Stimulated activated naive B cell treated with anti-CD40 and anti-IgM and Interleukin-4, amounts not matched to agents 10 μg/mL and 1 μg/mL and 100 μg/mL, for 72 hours (primary cell): ENCODE measurements around the gene PTCH1.

Experiments used
- ATAC-seq, 2 donors: fragments of 150-1000 bp; cut with Tn5 transposase; replicated peaks; 2 replicates each; pipeline ENCODE4 v1.10.0; 2021; ENCODE audit warnings: moderate library complexity in 1 of 2
- DNase-seq: peaks from one replicate; pipeline ENCODE4 v3.0.0; 2021
- H3K27ac Mint-ChIP-seq: one replicate; pipeline ENCODE4 v1.8.0; 2022; ENCODE audit warnings: mild to moderate bottlenecking, mixed read lengths
- H3K27me3 Mint-ChIP-seq, 2 donors: one replicate each; pipeline ENCODE4 v1.8.0; 2022; ENCODE audit warnings: mixed read lengths in 2 of 2
- H3K36me3 Mint-ChIP-seq, 2 donors: one replicate each; pipeline ENCODE4 v1.8.0; 2022; ENCODE audit warnings: mixed read lengths in 2 of 2, mild to moderate bottlenecking in 1 of 2
- H3K4me1 Mint-ChIP-seq, 2 donors: one replicate each; pipeline ENCODE4 v1.8.0; 2022; ENCODE audit warnings: mixed read lengths in 2 of 2, mild to moderate bottlenecking in 1 of 2
- H3K4me3 Mint-ChIP-seq, 2 donors: one replicate each; pipeline ENCODE4 v1.8.0; 2022; ENCODE audit warnings: mild to moderate bottlenecking in 2 of 2, mixed read lengths in 2 of 2, moderate library complexity in 1 of 2
- H3K9me3 Mint-ChIP-seq, 2 donors: one replicate each; pipeline ENCODE4 v1.8.0; 2022; ENCODE audit warnings: mixed read lengths in 2 of 2, mild to moderate bottlenecking in 1 of 2

PTCH1 gene

GRCh38 chr9:95441081-95441480 is 75.7 kb downstream of the PTCH1 start:
- no peak for DNase-seq
- H3K9me3 Mint-ChIP-seq: peaks cover 0 to 1% of the 10 kb centered on the region in 2 donors

DNA sequence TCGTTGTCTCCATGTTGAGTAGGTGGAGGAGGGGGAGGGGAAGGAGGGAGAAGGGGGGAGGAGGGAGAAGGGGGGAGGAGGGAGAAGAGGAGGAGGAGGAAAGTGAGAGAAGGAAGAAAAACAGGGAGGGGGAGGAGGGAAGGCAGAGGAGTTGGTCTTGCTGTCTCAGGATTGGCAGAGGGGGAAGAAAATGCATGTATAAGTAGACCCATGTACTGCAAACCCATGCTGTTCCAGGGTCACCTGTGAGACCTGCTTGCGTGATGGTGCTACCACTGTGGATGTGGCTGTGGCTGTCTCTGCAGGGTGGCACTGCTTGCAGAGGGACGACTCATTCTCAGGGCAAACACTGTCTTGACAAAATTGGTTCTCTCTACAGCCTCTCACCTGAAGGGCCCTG is 76.3 kb downstream of the PTCH1 start:
- DNase-seq (no peak), ATAC-seq (no peak)
- peaks cover 0 to 1% of the 10 kb centered on the region in 2 donors for H3K9me3 Mint-ChIP-seq
- H3K27ac Mint-ChIP-seq: no peak overlapping the region
- peaks cover 0 to 1% of the 10 kb centered on the region in 2 donors for H3K4me1 Mint-ChIP-seq
- no peak overlapping the region for H3K4me3 Mint-ChIP-seq
- peaks cover 27 to 30% of the 10 kb centered on the region in 2 donors for H3K27me3 Mint-ChIP-seq
- H3K36me3 Mint-ChIP-seq: peaks cover 0 to 2% of the 10 kb centered on the region in 2 donors

More at GRCh38 chr9:95441081-95441480, 75.7 kb downstream of the PTCH1 start:
- Mint-ChIP-seq H3K27me3 (peaks cover 25 to 29% of the 10 kb centered on the region in 2 donors), H3K4me3 (no peak overlapping the region), H3K27ac (no peak overlapping the region), H3K4me1 (peaks cover 0 to 1% of the 10 kb centered on the region in 2 donors), H3K36me3 (peaks cover 0 to 4% of the 10 kb centered on the region in 2 donors)
- no peak for ATAC-seq

GRCh38 chr9:95438561-95439357 is 78.0 kb downstream of the PTCH1 start:
- H3K36me3 Mint-ChIP-seq: peaks cover 3 to 5% of the 10 kb centered on the region in 2 donors
- H3K4me1 Mint-ChIP-seq: peaks cover 7 to 11% of the 10 kb centered on the region in 2 donors
- no peak overlapping the region for H3K4me3 Mint-ChIP-seq
- peaks cover 27 to 33% of the 10 kb centered on the region in 2 donors for H3K27me3 Mint-ChIP-seq
- DNase-seq (no peak), ATAC-seq (no peak)
- no peak overlapping the region for H3K27ac Mint-ChIP-seq
- H3K9me3 Mint-ChIP-seq: peaks cover 8 to 11% of the 10 kb centered on the region in 2 donors

DNA sequence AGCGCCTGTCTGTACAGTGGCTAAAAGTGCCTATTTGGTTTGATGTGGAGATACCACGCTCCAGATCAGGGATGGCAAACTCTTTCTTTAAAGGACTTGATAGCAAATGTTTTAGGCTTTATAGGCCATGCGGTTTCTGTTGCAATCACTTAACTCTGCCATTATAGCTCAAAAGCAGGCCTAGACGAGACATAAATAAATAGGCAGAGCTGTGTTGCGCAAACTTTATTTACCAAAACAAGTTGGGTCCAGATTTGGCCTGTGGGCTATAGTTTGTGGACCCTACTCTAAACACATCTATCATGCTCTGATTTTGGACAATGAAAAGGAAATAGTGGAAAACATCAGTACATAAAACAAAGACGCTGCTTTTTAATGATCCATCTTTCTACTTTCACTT is 79.2 kb downstream of the PTCH1 start:
- Mint-ChIP-seq H3K27me3 (peaks cover 22 to 36% of the 10 kb centered on the region in 2 donors), H3K27ac (no peak overlapping the region), H3K4me1 (peaks cover 7 to 12% of the 10 kb centered on the region in 2 donors), H3K4me3 (no peak overlapping the region), H3K36me3 (peaks cover 3 to 5% of the 10 kb centered on the region in 2 donors), H3K9me3 (peaks cover 8 to 14% of the 10 kb centered on the region in 2 donors)
- ATAC-seq: no peak
- no peak for DNase-seq

- ATAC-seq (no peak), DNase-seq (no peak)
- Mint-ChIP-seq H3K27ac (no peak overlapping the region), H3K36me3 (peaks cover 3 to 5% of the 10 kb centered on the region in 2 donors), H3K4me1 (peaks cover 7 to 12% of the 10 kb centered on the region in 2 donors), H3K9me3 (peaks cover 8 to 17% of the 10 kb centered on the region in 2 donors), H3K4me3 (no peak overlapping the region), H3K27me3 (peaks cover 21 to 47% of the 10 kb centered on the region in 2 donors)
Measured at GRCh38 chr9:95436416-95436815, 80.4 kb downstream of the PTCH1 start.

DNA sequence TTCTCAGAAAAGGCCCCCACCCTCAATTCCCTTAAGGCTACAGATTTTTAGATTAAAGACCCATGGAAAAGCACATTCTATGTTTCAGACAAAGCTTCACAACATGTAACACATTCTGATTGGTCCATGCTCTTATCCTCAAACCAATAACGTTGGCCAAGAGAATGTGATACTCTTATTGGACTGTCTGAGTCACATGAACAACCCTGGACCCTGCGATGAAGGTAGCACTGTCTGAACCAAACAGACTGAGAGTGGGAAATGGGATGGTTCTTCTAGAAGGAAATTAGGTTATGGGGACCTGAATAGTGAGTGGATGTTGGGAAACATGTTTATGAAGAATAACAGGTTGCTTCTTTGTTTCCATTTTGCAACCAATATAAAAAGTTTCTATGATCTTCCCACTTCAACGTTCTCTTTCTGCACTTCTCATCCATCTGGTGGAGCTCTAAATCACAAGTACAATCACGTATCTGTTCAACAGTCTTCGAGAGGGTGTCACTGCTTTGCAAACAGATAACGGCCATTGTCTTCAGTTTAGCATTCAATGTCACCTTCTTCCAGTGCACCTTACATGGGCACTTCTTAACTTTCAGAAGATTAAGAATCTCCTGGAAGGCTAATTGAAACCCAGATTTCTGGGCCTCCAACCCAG is 81.6 kb downstream of the PTCH1 start:
- H3K9me3 Mint-ChIP-seq: peaks cover 8 to 19% of the 10 kb centered on the region in 2 donors
- H3K27me3 Mint-ChIP-seq: peaks cover 15 to 57% of the 10 kb centered on the region in 2 donors
- H3K4me3 Mint-ChIP-seq: no peak overlapping the region
- H3K4me1 Mint-ChIP-seq: peaks cover 6 to 12% of the 10 kb centered on the region in 2 donors
- peaks cover 3 to 5% of the 10 kb centered on the region in 2 donors for H3K36me3 Mint-ChIP-seq
- ATAC-seq (no peak), DNase-seq (no peak)
- H3K27ac Mint-ChIP-seq: no peak overlapping the region

- DNase-seq: peak; percentile 26
- peak; percentile 54 to 85 for ATAC-seq
- peaks cover 16 to 63% of the 10 kb centered on the region in 2 donors for H3K27me3 Mint-ChIP-seq
- peaks cover 6 to 8% of the 10 kb centered on the region in 2 donors for H3K36me3 Mint-ChIP-seq
- peak overlapping the region; percentile 72 for H3K27ac Mint-ChIP-seq
- peaks cover 13 to 24% of the 10 kb centered on the region in 2 donors for H3K9me3 Mint-ChIP-seq
- H3K4me3 Mint-ChIP-seq: peak overlapping the region in 1 of 2 donors; percentile 51
- peaks cover 6 to 12% of the 10 kb centered on the region in 2 donors for H3K4me1 Mint-ChIP-seq
Measured at GRCh38 chr9:95434116-95435073, 82.4 kb downstream of the PTCH1 start.

GRCh38 chr9:95433096-95433819 is 83.5 kb downstream of the PTCH1 start:
- Mint-ChIP-seq H3K4me3 (no peak overlapping the region), H3K4me1 (peaks cover 6 to 12% of the 10 kb centered on the region in 2 donors), H3K27ac (no peak overlapping the region), H3K9me3 (peaks cover 17 to 24% of the 10 kb centered on the region in 2 donors), H3K36me3 (peaks cover 8 to 10% of the 10 kb centered on the region in 2 donors), H3K27me3 (peaks cover 20 to 67% of the 10 kb centered on the region in 2 donors)
- no peak for ATAC-seq
- no peak for DNase-seq

DNA sequence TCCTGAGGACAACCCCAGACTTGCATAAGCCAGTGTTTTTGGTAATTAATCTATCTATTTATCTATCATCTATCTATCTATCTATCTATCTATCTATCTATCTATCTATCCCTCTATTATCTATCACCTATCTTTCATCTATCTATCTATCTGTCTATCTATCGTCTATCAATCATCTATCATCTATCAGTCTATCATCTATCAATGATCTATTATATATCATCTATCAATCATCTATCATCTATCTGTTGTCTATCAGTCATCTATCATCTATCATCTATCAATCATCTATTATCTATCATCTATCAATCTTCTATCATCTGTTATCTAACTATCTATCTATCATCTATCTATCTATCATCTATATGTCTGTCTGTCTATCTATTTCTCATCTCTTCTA is 85.5 kb downstream of the PTCH1 start:
- Mint-ChIP-seq H3K9me3 (peaks cover 17 to 24% of the 10 kb centered on the region in 2 donors), H3K4me3 (no peak overlapping the region), H3K36me3 (peaks cover 8 to 10% of the 10 kb centered on the region in 2 donors), H3K4me1 (peaks cover 6 to 14% of the 10 kb centered on the region in 2 donors), H3K27ac (no peak overlapping the region), H3K27me3 (peaks cover 22 to 70% of the 10 kb centered on the region in 2 donors)
- ATAC-seq (no peak), DNase-seq (no peak)

DNA sequence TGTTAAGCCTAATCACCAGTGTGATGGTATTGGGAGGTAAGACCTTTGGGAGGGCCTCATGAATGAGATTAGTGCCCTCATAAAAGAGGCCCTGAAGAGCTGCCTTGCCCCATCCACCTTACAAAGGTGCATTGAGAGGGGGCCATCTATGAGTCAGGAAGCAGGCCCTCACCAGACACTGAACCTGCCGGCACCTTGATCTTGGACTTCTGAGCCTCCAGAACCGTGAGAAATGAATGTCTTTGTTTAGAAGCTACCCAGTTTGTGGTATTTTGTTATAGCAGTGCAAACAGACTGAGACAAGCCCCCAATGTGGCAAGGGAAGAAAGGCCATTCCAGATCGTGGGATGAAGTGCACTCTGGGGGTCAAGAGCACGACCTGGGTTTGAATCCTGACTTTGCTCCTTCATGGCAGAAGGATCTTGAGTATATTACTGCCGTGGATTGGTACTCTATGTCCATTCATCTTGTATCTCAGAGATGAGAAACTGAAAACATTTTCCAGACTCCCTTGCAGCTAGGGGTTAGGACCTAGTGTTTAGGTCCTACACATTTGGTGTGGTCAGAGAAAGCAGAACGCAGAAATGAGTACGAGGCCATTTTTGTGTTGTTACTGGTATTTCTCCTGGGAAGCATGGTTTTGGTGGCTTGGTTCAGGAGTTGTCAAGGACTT is 86.7 kb downstream of the PTCH1 start:
- Mint-ChIP-seq H3K27me3 (peaks cover 27 to 75% of the 10 kb centered on the region in 2 donors), H3K36me3 (peaks cover 8 to 10% of the 10 kb centered on the region in 2 donors)

DNA sequence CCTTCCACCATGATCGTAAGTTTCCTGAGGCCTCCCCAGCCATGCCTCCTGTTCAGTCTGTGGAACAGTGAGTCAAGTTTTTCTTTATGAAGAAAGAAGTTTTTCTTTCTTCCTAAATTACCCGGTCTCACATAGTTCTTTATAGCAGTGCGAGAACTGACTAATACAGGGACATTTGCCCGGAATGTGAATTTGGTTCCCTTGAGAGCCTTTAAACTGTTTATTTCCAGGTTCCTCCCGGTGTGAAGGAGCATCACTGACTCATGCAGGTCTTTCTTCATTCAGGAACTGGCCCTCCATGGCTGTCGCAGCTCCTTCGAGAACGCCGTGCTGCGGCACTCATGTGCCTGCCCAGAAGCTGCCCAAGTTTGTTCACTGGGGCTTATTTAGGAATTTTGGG is 87.7 kb downstream of the PTCH1 start:
- peaks cover 27 to 75% of the 10 kb centered on the region in 2 donors for H3K27me3 Mint-ChIP-seq
- ATAC-seq: no peak
- peaks cover 4 to 7% of the 10 kb centered on the region in 2 donors for H3K36me3 Mint-ChIP-seq
- H3K4me1 Mint-ChIP-seq: peaks cover 6 to 17% of the 10 kb centered on the region in 2 donors
- H3K4me3 Mint-ChIP-seq: no peak overlapping the region
- no peak for DNase-seq
- peaks cover 10 to 15% of the 10 kb centered on the region in 2 donors for H3K9me3 Mint-ChIP-seq
- no peak overlapping the region for H3K27ac Mint-ChIP-seq

More for the DNA sequence above, 86.7 kb downstream of the PTCH1 start:
- ATAC-seq (no peak), DNase-seq (no peak)
- peaks cover 10 to 25% of the 10 kb centered on the region in 2 donors for H3K4me1 Mint-ChIP-seq
- H3K9me3 Mint-ChIP-seq: peaks cover 17 to 22% of the 10 kb centered on the region in 2 donors
- H3K4me3 Mint-ChIP-seq: no peak overlapping the region
- no peak overlapping the region for H3K27ac Mint-ChIP-seq

DNA sequence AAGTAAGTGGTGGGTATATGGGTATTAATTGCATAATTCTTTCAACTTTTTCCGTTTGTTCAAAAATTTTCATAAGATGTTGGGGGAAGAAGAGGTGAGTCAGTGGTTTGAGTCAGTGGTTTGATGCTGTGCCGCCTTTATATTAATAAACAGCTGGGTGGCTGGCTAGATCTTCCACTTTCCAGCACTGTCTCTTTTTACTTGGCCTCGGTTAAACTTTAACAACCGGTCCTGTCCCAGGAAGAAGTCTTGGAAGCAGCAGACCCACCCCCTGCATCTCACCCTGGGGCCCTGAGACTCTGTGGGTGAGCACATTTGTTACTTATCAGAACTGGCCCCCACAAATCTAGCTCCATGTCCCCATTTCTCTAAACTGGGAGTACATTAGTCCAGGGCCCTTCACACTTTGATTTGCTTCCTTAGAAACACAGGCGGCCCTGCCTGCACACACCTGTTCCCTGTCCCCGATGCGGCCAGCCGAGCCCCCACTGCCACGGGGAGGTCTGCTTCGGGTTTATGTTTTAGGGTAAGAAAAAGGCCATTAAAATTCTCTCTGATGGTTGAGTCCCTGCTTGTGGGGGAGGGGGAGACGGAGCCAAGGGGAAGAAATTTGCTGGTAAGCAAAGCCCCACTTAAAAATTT is 90.7 kb downstream of the PTCH1 start:
- no peak for ATAC-seq
- peaks cover 45 to 80% of the 10 kb centered on the region in 2 donors for H3K27me3 Mint-ChIP-seq
- H3K27ac Mint-ChIP-seq: no peak overlapping the region
- peaks cover 4 to 13% of the 10 kb centered on the region in 2 donors for H3K4me1 Mint-ChIP-seq
- H3K36me3 Mint-ChIP-seq: peaks cover 16 to 17% of the 10 kb centered on the region in 2 donors
- H3K4me3 Mint-ChIP-seq: peak overlapping the region; percentile 72 to 73
- no peak for DNase-seq
- peaks cover 17 to 30% of the 10 kb centered on the region in 2 donors for H3K9me3 Mint-ChIP-seq
